H1 (cell line): ENCODE results near the gene OTOGL. TPM values are rescaled to one million over a fixed set of nuclear protein-coding genes. Genes with fewer than 3 reads are reported as not detected.

Experiments
- CTCF ChIA-PET: fragments of 300-600 bp; sonication (Branson Sonifier 250); formaldehyde crosslinking; loops from one replicate; lab custom pipeline; 2021; ENCODE audit not compliant: partially characterized antibody; lab: Charles Lee
- POLR2A ChIA-PET: fragments of 300-600 bp; sonication (Branson Sonifier 250); formaldehyde crosslinking; loops from one replicate; lab custom pipeline; 2021; ENCODE audit warnings: inconsistent platforms; ENCODE audit not compliant: partially characterized antibody; lab: Charles Lee
- DNase-seq, 2 experiments: peaks; one replicate each; pipeline versions ENCODE4 v3.0.0 to v3.0.0-alpha.2; 2010 to 2022; ENCODE audit warnings: low spot score in 2 of 2, low read depth in 1 of 2, mixed read lengths in 1 of 2
- FAIRE-seq: peaks from 2 replicates; lab custom pipeline; 2011; peaks lifted over from hg19 to GRCh38; lab: Jason Lieb, UNC
- H2AFZ ChIP-seq: 2 replicates; pipeline ENCODE4 v1.8.1; 2012; ENCODE audit warnings: low read length, inconsistent platforms
- H2AK5ac ChIP-seq: 2 replicates; pipeline ENCODE4 v1.6.1; 2013; ENCODE audit warnings: low read depth, low read length
- H2BK120ac ChIP-seq: replicated peaks from 2 replicates; pipeline ENCODE3; 2013; ENCODE audit warnings: low read depth, low read length, inconsistent platforms
- H2BK12ac ChIP-seq: 2 replicates; pipeline ENCODE4 v1.6.1; 2013; ENCODE audit warnings: low read depth, low read length
- H2BK15ac ChIP-seq: 2 replicates; pipeline ENCODE4 v1.6.1; 2013; ENCODE audit warnings: low read length
- H2BK20ac ChIP-seq: 2 replicates; pipeline ENCODE4 v1.6.1; 2013; ENCODE audit warnings: low read length
- H2BK5ac ChIP-seq: 2 replicates; pipeline ENCODE4 v1.6.1; 2013; ENCODE audit warnings: low read depth, low read length
- H3K14ac ChIP-seq: 2 replicates; pipeline ENCODE4 v1.6.1; 2013; ENCODE audit warnings: inconsistent platforms; ENCODE audit not compliant: insufficient read length
- H3K18ac ChIP-seq: 2 replicates; pipeline ENCODE4 v1.6.1; 2013; ENCODE audit warnings: low read length; ENCODE audit errors: extremely low read depth
- H3K23ac ChIP-seq: 2 replicates; pipeline ENCODE4 v1.6.1; 2013; ENCODE audit warnings: inconsistent platforms; ENCODE audit not compliant: insufficient read length
- H3K23me2 ChIP-seq: 2 replicates; pipeline ENCODE4 v1.6.1; 2013; ENCODE audit warnings: low read depth, low read length
- H3K27ac ChIP-seq: 2 replicates; pipeline ENCODE4 v1.6.1; 2011; ENCODE audit warnings: low read depth, low read length, inconsistent platforms
- H3K27me3 ChIP-seq, 4 experiments: replicated peaks in 1 of 4; 1 replicate in 1 of 4; 2 replicates in 3 of 4; pipeline versions ENCODE4 v1.6.1 to v1.8.1; 2011 to 2013; ENCODE audit warnings: low read length in 3 of 4, mild to moderate bottlenecking in 3 of 4, inconsistent platforms in 2 of 4, mixed read lengths in 2 of 4, moderate library complexity in 1 of 4; ENCODE audit not compliant: control insufficient read depth in 3 of 4, insufficient read depth in 3 of 4; ENCODE audit errors: extremely low read depth in 1 of 4
- H3K36me3 ChIP-seq, 4 experiments: 2 replicates each; pipeline versions ENCODE4 v1.6.1 to v1.8.1; 2011 to 2013; ENCODE audit warnings: mild to moderate bottlenecking in 4 of 4, low read length in 3 of 4, moderate library complexity in 2 of 4, control low read depth in 1 of 4, inconsistent platforms in 1 of 4; ENCODE audit not compliant: insufficient read depth in 4 of 4, control insufficient read depth in 2 of 4
- H3K4ac ChIP-seq: replicated peaks from 2 replicates; pipeline ENCODE3; 2013; ENCODE audit warnings: low read length, low read depth, mixed read lengths, inconsistent platforms; ENCODE audit not compliant: insufficient read length
- H3K4me1 ChIP-seq, 4 experiments: replicated peaks in 1 of 4; 1 replicate in 1 of 4; 2 replicates in 3 of 4; pipeline versions ENCODE4 v1.6.1 to v1.8.1; 2011 to 2013; ENCODE audit warnings: low read length in 3 of 4, inconsistent platforms in 2 of 4, mixed read lengths in 1 of 4; ENCODE audit not compliant: insufficient read depth in 4 of 4, control insufficient read depth in 3 of 4
- H3K4me2 ChIP-seq, 2 experiments: 2 replicates each; pipeline versions ENCODE4 v1.6.1 to v1.8.1; 2011 to 2013; ENCODE audit warnings: low read depth in 2 of 2, low read length in 2 of 2, control low read depth in 1 of 2, inconsistent platforms in 1 of 2, mild to moderate bottlenecking in 1 of 2; ENCODE audit not compliant: insufficient read depth in 1 of 2
- H3K4me3 ChIP-seq, 4 experiments: fragments of 200-600, 300-600 bp in 1 of 4; sonication (generic), shearing (Covaris generic), sonication (Bioruptor Twin) in 1 of 4; 2 replicates each; pipeline versions ENCODE4 v1.5.1 to v1.8.1; 2011 to 2016; ENCODE audit warnings: low read length in 4 of 4, low read depth in 3 of 4, control low read depth in 2 of 4, inconsistent platforms in 2 of 4, mild to moderate bottlenecking in 2 of 4, mixed read lengths in 1 of 4, moderate library complexity in 1 of 4; ENCODE audit not compliant: insufficient read depth in 2 of 4; ENCODE audit errors: extremely low read depth in 1 of 4
- H3K56ac ChIP-seq: replicated peaks from 2 replicates; pipeline ENCODE3; 2013; ENCODE audit warnings: low read depth, mild to moderate bottlenecking, mixed read lengths, low read length, inconsistent platforms; ENCODE audit not compliant: insufficient read length
- H3K79me1 ChIP-seq: 2 replicates; pipeline ENCODE4 v1.6.1; 2013; ENCODE audit warnings: low read depth, low read length, control low read depth
- H3K79me2 ChIP-seq, 2 experiments: 2 replicates each; pipeline versions ENCODE4 v1.6.1 to v1.8.1; 2012 to 2013; ENCODE audit warnings: low read length in 2 of 2, mild to moderate bottlenecking in 2 of 2, inconsistent platforms in 1 of 2; ENCODE audit not compliant: insufficient read depth in 2 of 2, control insufficient read depth in 1 of 2
- H3K9ac ChIP-seq, 4 experiments: replicated peaks in 1 of 4; 1 replicate in 1 of 4; 2 replicates in 3 of 4; pipeline versions ENCODE4 v1.6.1 to v1.8.1; 2011 to 2013; ENCODE audit warnings: low read depth in 3 of 4, low read length in 3 of 4, control low read depth in 2 of 4, mild to moderate bottlenecking in 2 of 4, moderate library complexity in 2 of 4, inconsistent platforms in 1 of 4; ENCODE audit errors: extremely low read depth in 1 of 4
- H3K9me3 ChIP-seq, 2 experiments: 2 replicates each; pipeline versions ENCODE4 v1.6.1 to v1.8.1; 2012 to 2013; ENCODE audit warnings: mild to moderate bottlenecking in 2 of 2, moderate library complexity in 2 of 2, control low read depth in 1 of 2, inconsistent platforms in 1 of 2, low read depth in 1 of 2, low read length in 1 of 2, mixed read lengths in 1 of 2; ENCODE audit not compliant: insufficient read depth in 2 of 2
- H4K20me1 ChIP-seq, 2 experiments: replicated peaks in 1 of 2; 2 replicates each; pipeline versions ENCODE3 to v1.8.1; 2011 to 2013; ENCODE audit warnings: inconsistent platforms in 2 of 2, low read length in 2 of 2, mild to moderate bottlenecking in 1 of 2; ENCODE audit not compliant: insufficient read depth in 2 of 2, control insufficient read depth in 1 of 2
- H4K5ac ChIP-seq: 2 replicates; pipeline ENCODE4 v1.6.1; 2013; ENCODE audit warnings: low read length, low read depth, mixed read lengths, inconsistent platforms; ENCODE audit not compliant: insufficient read length
- H4K8ac ChIP-seq: 2 replicates; pipeline ENCODE4 v1.8.0; 2013; ENCODE audit warnings: mild to moderate bottlenecking, moderate library complexity, low read length, inconsistent platforms; ENCODE audit not compliant: insufficient read depth; ENCODE audit errors: extremely low read depth
- H4K91ac ChIP-seq: replicated peaks from 2 replicates; pipeline ENCODE3; 2013; ENCODE audit warnings: low read length, mixed read lengths, inconsistent platforms; ENCODE audit not compliant: insufficient read length
- ASH2L ChIP-seq: fragments of 200-600, 300-600 bp; sonication (generic); IDR thresholded peaks from one replicate; pipeline ENCODE4 v1.7.1; 2017; ENCODE audit warnings: low read length
- KDM1A ChIP-seq: fragments of 200-600, 300-600 bp; sonication (generic); IDR thresholded peaks from 2 replicates; pipeline ENCODE4 v1.7.1; 2016; ENCODE audit warnings: mild to moderate bottlenecking, low read length, borderline replicate concordance
- WGBS, 2 experiments: shearing (Covaris generic) in 1 of 2; methylation state at CpG; one replicate each; pipeline versions ENCODE4 v1.1.6 to v1.1.7; 2013 to 2015; ENCODE audit warnings: low lambda C conversion rate in 2 of 2, mixed read lengths in 2 of 2, inconsistent platforms in 1 of 2, low coverage in 1 of 2, missing lambda C conversion rate in 1 of 2; ENCODE audit not compliant: insufficient replicate concordance in 2 of 2, insufficient coverage in 1 of 2, insufficient read length in 1 of 2; ENCODE audit errors: extremely low coverage in 1 of 2, missing lambda C conversion rate in 1 of 2; 5-methylcytosine and 5-hydroxymethylcytosine counted together
- polyA plus RNA-seq, 7 experiments: library from polyadenylated mRNA; depleted of rRNA in 3 of 7; stranded (reverse) in 5 of 7; unstranded in 2 of 7; fragments of >200 nt in 5 of 7; fragments of 200-250 nt in 2 of 7; gene quantifications; 1 replicate in 5 of 7; 2 replicates in 1 of 7; 4 replicates in 1 of 7; pipeline versions ENCODE4 v1.2.1 to v1.2.3, GENCODE V29; 2011 to 2013; ENCODE audit warnings: missing spikeins in 2 of 7, mixed read lengths in 2 of 7
- total RNA-seq: library from RNA; stranded (reverse); fragmentation: NEBNext Ultra II Directional; extraction: Animal tissue kit (Norgen Biotek cat#: 25700); gene quantifications from 2 replicates; pipeline ENCODE4 v1.2.1, GENCODE V29; 2021

The OTOGL gene
- total and polyA plus RNA-seq, 2 of the 8 experiments (the other 6 are each of a cell fraction or from before 2014, with no cell fraction given): 0.12 to 0.17 TPM

DNA sequence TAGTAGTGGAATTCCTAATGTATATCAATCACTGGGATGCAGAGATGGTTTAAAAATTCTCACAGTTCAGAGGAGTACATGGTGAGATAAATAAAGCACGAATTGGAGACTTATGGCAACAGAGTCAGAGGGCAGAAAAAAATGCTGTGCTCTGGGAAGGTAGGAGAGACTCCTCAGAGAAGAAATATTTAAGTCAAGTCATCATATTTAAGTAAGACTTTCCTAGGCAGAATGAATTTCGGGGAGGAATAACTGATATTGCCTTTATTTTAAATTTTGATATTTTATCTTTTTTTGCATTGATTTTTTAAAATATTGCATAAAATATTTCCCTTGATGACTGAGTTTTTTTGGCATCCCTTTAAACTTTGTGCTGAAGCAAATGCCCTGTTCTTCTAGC lies 67.4 kb downstream of the OTOGL start:
- H3K14ac ChIP-seq: no peak overlapping the region
- 82% methylated on average over 2 of the region's 2 CpGs; no CpG with 5 or more reads in 1 of the 2 experiments for WGBS, 2 experiments
- no peaks in the 10 kb centered on the region for H3K9me3 ChIP-seq
- no peak overlapping the region for H2BK5ac ChIP-seq
- H3K9ac ChIP-seq: no peak overlapping the region
- H3K4me3 ChIP-seq: no peak overlapping the region
- no peak overlapping the region for H3K4ac ChIP-seq
- H4K5ac ChIP-seq: no peak overlapping the region
- H3K23ac ChIP-seq: no peak overlapping the region
- H3K56ac ChIP-seq: no peak overlapping the region
- DNase-seq (no peak), FAIRE-seq (no peak)
- no peaks in the 10 kb centered on the region for H3K4me1 ChIP-seq
- H3K36me3 ChIP-seq: no peaks in the 10 kb centered on the region
- H3K18ac ChIP-seq: no peak overlapping the region
- no peak overlapping the region for H3K27ac ChIP-seq
- H2BK120ac ChIP-seq: no peak overlapping the region
- H4K91ac ChIP-seq: no peak overlapping the region
- no peak overlapping the region for H2BK20ac ChIP-seq
- no peaks in the 10 kb centered on the region for H3K79me1 ChIP-seq
- H3K4me2 ChIP-seq: no peak overlapping the region
- CTCF ChIA-PET: interaction anchor here (0.6 kb wide), 1 partner anchor 1434 kb away, joined by 4 read pairs; no protein-coding TSS in a partner anchor
- no peak overlapping the region for H2AFZ ChIP-seq
- no peak overlapping the region for H2BK15ac ChIP-seq
- no peak overlapping the region for H2BK12ac ChIP-seq
- no peaks in the 10 kb centered on the region for H3K27me3 ChIP-seq
- no peak overlapping the region for H4K8ac ChIP-seq
- H3K79me2 ChIP-seq: no peaks in the 10 kb centered on the region
- H3K23me2 ChIP-seq: no peaks in the 10 kb centered on the region
- H4K20me1 ChIP-seq: no peaks in the 10 kb centered on the region
- no peak overlapping the region for H2AK5ac ChIP-seq
- POLR2A ChIA-PET: no interaction called here
- TF ChIP-seq KDM1A: no peak
- TF ChIP-seq ASH2L: no peak
